Fibroblast of skin of right quadriceps (primary cell): Measurements from ENCODE around the gene SYTL2.
A peak's percentile ranks its signal among the peaks of the same experiment; 100 is the strongest.
"Not testable (repeated sequence)": the region's sequence is repeated elsewhere in the genome, so short reads cannot be mapped to it uniquely, and the experiment has no call there.

Experiments used
- DNase-seq: peaks from one replicate; pipeline ENCODE4 v3.0.0-alpha.2; 2013

The SYTL2 gene, protein sequence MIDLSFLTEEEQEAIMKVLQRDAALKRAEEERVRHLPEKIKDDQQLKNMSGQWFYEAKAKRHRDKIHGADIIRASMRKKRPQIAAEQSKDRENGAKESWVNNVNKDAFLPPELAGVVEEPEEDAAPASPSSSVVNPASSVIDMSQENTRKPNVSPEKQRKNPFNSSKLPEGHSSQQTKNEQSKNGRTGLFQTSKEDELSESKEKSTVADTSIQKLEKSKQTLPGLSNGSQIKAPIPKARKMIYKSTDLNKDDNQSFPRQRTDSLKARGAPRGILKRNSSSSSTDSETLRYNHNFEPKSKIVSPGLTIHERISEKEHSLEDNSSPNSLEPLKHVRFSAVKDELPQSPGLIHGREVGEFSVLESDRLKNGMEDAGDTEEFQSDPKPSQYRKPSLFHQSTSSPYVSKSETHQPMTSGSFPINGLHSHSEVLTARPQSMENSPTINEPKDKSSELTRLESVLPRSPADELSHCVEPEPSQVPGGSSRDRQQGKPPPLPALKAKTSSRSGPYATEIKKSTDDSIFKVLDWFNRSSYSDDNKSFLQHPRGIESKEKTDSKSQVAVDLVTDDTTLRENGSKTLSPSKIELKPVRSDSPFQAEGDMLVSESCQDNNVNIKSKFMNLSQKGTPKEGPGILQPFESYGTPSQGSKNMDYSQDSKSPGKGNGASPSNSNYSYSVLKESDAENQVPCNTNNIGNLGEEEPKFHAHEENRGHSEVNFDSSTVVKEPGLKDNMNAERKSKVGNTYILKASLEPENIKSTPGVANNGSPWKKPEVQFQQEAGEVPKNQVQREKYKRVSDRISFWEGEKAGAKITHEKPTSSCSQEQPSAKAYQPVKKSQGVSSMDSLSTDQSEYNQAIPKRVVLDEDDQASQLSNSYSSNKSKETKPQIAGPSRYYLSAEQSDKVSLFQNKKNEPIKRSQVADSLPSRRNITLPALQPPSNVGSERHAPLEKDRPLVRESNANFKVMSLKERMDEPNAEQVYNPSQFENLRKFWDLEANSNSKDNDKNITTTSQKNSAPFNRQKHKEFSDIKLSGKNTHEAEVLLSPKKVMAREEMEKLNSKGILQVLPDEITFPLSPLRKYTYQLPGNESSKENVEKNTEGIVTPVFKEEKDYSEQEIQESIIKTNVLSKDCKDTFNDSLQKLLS (N-terminal part only)

GRCh38 chr11:85810871-85811611 lies at the start of gene SYTL2:
TSS of gene SYTL2 (minus strand) at chr11:85811141. CDS start at chr11:85757725, 53,416 bp downstream.
- DNase-seq: peak; percentile 56

DNA sequence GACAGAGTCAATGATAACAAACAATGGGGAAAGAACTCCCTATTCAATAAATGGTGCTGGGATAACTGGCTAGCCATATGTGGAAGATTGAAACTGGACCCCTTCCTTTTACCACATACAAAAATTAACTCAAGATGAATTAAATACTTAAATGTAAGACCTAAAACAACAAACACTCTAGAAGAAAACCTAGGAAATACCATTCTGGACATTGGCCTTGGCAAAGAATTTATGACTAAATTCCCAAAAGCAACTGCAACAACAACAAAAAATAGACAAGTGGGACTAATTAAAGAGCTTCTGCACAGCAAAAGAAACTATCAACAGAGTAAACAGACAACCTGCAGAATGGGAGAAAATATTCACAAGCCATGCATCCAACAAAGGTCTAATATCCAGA lies 48.6 kb upstream of the SYTL2 start:
- not testable (repeated sequence) for DNase-seq

DNA sequence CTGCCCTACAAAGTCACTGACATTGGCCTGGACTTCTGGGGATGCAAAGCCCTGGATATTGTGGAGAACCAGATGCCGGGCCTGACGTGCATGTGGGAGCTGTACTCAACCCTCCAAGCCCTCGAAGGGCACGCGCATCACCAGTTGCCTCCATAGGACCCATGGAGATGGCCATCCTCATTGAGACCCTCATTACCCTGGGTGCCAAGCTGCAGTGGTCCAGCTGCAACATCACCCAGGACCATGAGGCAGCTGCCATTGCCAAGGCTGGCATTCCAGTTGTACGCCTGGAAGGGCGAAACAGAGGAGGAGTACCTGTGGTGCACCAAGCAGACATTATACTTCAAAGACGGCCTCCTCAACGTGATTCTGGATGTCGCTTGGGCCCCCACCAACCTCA lies 46.2 kb upstream of the SYTL2 start:
- no peak for DNase-seq

- DNase-seq: no peak
These were observed 44.4 kb upstream of the SYTL2 start, which contains the start of gene CCDC83 for GRCh38 chr11:85855341-85855656. TSS of gene CCDC83 (plus strand) at chr11:85855383. CDS start at chr11:85865124, 9,741 bp downstream.

DNA sequence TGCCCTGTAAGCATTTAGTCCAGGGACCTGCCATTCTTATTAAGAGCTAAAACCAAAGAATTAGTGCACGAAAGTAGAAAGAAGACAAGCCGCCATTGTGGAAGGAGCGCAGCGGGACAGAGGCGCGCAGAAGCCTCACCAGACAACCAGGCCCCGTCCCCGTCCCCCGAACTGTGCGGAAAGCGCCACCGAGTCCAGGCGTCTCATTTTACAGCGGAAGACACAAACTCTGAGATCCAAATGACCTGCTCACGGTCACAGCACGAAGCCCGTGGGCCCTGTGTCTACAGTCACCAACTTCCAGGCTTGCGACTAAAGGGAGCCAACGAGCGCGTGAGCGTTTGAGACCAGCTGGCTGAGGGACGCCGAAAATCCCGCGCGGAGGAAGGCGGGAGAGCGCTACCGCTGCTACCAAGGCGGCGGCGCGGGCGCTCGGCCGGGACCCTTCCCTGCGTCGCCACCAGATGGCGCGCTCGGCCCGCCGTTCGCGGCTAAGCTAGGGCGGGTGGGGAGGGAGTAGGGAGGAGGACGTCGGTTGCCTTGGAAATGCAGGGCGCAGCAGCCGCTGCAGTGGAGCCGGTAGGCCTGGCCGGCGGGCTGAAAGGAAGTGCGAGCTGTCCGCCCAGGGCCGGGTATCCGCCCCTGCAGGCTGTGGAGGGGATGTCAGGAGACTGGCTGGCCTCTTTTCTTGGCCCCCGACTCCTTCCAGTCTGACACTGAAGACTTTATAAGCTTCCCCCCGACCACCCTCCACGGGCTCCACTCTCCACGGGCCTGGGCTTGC lies 43.8 kb upstream of the SYTL2 start:
- DNase-seq: peak; percentile 92

- DNase-seq: no peak
These were observed 43.2 kb upstream of the SYTL2 start for GRCh38 chr11:85854212-85854556.

DNA sequence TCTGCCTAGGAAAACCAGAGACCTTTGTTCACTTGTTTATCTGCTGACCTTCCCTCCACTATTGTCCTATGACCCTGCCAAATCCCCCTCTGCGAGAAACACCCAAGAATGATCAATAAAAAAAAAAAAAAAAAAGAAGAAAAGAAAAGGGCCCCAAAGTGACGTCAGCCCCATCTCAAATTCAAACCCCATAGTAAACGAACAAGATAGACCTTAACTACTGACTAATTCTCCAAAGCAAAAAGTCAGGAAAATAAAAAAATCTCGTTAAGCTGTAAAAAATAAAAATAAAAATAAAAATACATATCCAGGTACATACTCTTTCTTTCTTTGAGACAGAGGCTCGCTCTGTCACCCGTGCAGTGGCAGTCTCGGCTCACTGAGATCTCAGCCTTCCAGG lies 42.6 kb upstream of the SYTL2 start:
- DNase-seq: not testable (repeated sequence)

- DNase-seq: not testable (repeated sequence)
These were observed 41.8 kb upstream of the SYTL2 start for GRCh38 chr11:85852754-85853153.

- no peak for DNase-seq
These were observed 37.6 kb upstream of the SYTL2 start for GRCh38 chr11:85848556-85848955.

GRCh38 chr11:85848006-85848405 lies 37.1 kb upstream of the SYTL2 start:
- no peak for DNase-seq

- DNase-seq: no peak
These were observed 36.5 kb upstream of the SYTL2 start for GRCh38 chr11:85847436-85847835.

- DNase-seq: peak; percentile 51
These were observed 34.2 kb upstream of the SYTL2 start for GRCh38 chr11:85845124-85845631.

DNA sequence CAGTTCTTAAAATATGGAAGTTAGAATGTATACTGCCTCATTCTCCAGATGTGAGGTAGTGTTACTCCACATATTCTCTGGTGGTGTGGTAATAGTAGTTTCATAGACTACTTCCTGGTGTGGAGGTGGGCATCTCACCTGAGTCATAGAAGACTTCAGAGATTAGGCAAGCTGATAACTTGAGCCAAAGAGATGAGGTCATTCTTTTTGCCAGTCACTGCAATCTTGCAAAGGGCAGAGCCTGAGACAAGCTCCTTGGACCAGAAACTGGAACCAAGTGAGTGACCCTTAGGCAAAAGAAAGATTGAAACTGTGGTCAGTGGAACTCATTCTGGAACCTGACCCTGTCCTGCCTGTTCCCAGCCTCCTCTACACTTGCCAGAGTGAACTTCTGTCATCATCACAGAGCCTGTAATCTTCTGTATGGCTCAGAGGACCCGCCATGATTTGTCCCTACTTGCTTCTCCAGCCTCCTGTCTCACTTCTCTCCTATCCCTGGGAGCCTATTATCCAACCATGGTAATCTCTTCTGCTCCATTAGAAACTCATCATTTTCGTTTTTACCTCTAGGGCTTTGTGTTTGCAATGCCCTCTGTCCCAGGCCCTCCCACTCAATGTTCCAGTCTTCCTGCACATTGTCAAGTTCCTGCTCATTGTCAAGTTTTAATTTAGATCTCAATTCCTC lies 33.6 kb upstream of the SYTL2 start:
- peak; percentile 41 for DNase-seq

GRCh38 chr11:85843929-85844328 lies 33.0 kb upstream of the SYTL2 start:
- no peak for DNase-seq

DNA sequence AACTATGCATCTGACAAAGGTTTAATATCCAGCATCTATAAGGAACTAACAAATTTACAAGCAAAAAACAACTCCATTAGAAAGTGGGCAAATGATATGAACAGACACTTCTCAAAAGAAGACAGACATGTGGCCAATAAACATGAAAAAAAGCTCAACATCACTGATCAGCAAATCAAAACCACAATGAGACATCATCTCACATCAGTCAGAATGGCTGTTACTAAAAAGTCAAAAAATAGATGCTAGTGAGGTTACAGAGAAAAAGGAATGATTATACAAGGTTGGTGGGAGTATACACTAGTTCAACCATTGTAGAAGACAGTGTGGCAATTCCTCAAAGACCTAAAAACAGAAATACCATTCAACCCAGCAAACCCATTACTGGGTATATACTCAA lies 30.0 kb upstream of the SYTL2 start:
- not testable (repeated sequence) for DNase-seq

- no peak for DNase-seq
These were observed 24.8 kb upstream of the SYTL2 start for GRCh38 chr11:85835729-85836128.

- DNase-seq: no peak
These were observed 24.3 kb upstream of the SYTL2 start for GRCh38 chr11:85835263-85835662.

DNA sequence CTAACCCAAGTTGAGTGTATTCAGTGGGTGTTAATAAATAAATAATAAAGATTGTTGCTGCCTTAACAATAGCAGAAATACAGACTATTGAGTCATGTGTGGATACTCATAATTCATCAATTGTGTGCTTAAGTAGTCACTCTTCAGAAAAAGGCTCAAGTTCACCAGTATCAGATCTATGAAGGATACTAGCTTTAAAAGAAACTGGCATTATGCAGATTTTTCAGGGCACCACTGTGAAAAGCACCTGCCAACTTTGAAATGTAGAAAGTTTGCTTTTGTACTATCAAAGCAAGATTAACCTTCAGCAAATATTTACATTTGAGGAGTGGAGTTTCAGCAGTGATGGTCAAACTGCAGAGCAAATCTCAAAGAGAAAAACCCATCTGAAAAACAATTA lies 20.1 kb upstream of the SYTL2 start:
- no peak for DNase-seq

GRCh38 chr11:85829172-85829571 lies 18.2 kb upstream of the SYTL2 start:
- DNase-seq: no peak

DNA sequence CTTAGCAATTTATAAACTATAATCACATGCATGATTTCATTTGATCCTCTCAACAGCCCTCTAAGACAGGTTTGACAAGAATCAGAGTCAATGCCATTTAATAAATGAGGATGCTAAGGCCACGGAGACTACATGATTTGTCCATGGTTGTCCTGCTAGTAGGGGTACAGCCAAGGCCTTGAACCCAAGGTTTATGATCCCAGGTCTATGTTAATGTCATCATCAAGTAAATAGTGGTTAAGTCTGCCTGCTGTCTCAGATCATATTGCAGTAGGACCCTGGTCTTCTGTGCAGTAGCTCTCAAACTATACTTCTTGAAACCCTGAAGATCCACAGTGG lies 17.7 kb upstream of the SYTL2 start:
- DNase-seq: no peak
